Esophagus squamous epithelium (tissue), 4 donors: Measurements from ENCODE around the gene ANKRD13C.

Experiments
- POLR2A ChIP-seq, 4 donors: fragments of 450-650 bp; IDR thresholded peaks; one replicate each; pipeline ENCODE4 v1.6.1; 2017; ENCODE audit warnings: antibody characterized with exemption in 4 of 4, mild to moderate bottlenecking in 4 of 4, moderate library complexity in 3 of 4
- TF ChIP-seq, protein P1 (sequence below), 6 experiments: fragments of 450-650 bp in 4 of 6; fragments of 200-600 bp in 2 of 6; sonication (generic) in 2 of 6; IDR thresholded peaks; one replicate each; pipeline ENCODE4 v1.5.1; 2016 to 2019; ENCODE audit warnings: antibody characterized with exemption in 6 of 6, mild to moderate bottlenecking in 4 of 6, moderate library complexity in 4 of 6

- TF ChIP-seq, protein P1, sequence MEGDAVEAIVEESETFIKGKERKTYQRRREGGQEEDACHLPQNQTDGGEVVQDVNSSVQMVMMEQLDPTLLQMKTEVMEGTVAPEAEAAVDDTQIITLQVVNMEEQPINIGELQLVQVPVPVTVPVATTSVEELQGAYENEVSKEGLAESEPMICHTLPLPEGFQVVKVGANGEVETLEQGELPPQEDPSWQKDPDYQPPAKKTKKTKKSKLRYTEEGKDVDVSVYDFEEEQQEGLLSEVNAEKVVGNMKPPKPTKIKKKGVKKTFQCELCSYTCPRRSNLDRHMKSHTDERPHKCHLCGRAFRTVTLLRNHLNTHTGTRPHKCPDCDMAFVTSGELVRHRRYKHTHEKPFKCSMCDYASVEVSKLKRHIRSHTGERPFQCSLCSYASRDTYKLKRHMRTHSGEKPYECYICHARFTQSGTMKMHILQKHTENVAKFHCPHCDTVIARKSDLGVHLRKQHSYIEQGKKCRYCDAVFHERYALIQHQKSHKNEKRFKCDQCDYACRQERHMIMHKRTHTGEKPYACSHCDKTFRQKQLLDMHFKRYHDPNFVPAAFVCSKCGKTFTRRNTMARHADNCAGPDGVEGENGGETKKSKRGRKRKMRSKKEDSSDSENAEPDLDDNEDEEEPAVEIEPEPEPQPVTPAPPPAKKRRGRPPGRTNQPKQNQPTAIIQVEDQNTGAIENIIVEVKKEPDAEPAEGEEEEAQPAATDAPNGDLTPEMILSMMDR (IDR thresholded peaks at IDR 0.05) = no peak
- TF ChIP-seq POLR2A (IDR thresholded peaks at IDR 0.05) = no peak
Measured at GRCh38 chr1:70361727-70362398, 7.3 kb upstream of the ANKRD13C start.
